Gastroesophageal sphincter (tissue), 4 donors: Measurements from ENCODE around the gene PYY. TPM values are rescaled to one million over a fixed set of nuclear protein-coding genes. Genes with fewer than 3 reads are reported as not detected.
A peak's percentile ranks its signal among the peaks of the same experiment; 100 is the strongest.

Source experiments
- ATAC-seq: fragments of 150-250 bp; one replicate; pipeline ENCODE4 v1.9.1; 2016; ENCODE audit warnings: mild to moderate bottlenecking, moderate library complexity
- H3K27ac ChIP-seq, 4 donors: fragments of 200-600 bp; sonication (generic) in 3 of 4; 1 replicate in 3 of 4; 2 replicates in 1 of 4; pipeline ENCODE4 v1.5.1; 2016 to 2019
- H3K27me3 ChIP-seq: fragments of 200-600 bp; sonication (generic); one replicate; pipeline ENCODE4 v1.5.1; 2019
- H3K36me3 ChIP-seq, 2 donors: fragments of 200-600 bp; sonication (generic); one replicate each; pipeline ENCODE4 v1.5.1; 2019; ENCODE audit warnings: control low read depth in 1 of 2
- H3K4me1 ChIP-seq, 3 donors: fragments of 200-600 bp; sonication (generic); 1 replicate in 2 of 3; 2 replicates in 1 of 3; pipeline ENCODE4 v1.5.1; 2016 to 2019; ENCODE audit warnings: control low read depth in 2 of 3
- H3K4me3 ChIP-seq, 2 donors: fragments of 200-600 bp; sonication (generic); one replicate each; pipeline ENCODE4 v1.5.1; 2019; ENCODE audit warnings: mild to moderate bottlenecking in 1 of 2, moderate library complexity in 1 of 2
- H3K9me3 ChIP-seq, 3 donors: fragments of 200-600 bp; sonication (generic); one replicate each; pipeline ENCODE4 v1.5.1; 2017 to 2019; ENCODE audit warnings: control low read depth in 2 of 3
- EP300 ChIP-seq: sonication (generic); formaldehyde crosslinking; IDR thresholded peaks from one replicate; pipeline ENCODE4 v1.6.1; 2017; ENCODE audit warnings: antibody characterized with exemption, mild to moderate bottlenecking
- POLR2A ChIP-seq, 2 donors: fragments of 450-650 bp; IDR thresholded peaks; one replicate each; pipeline ENCODE4 v1.6.1; 2017; ENCODE audit warnings: antibody characterized with exemption in 2 of 2, mild to moderate bottlenecking in 2 of 2, moderate library complexity in 1 of 2
- POLR2AphosphoS5 ChIP-seq: sonication (generic); formaldehyde crosslinking; IDR thresholded peaks from one replicate; pipeline ENCODE4 v1.6.1; 2017; ENCODE audit warnings: antibody characterized with exemption
- WGBS, 2 donors: methylation state at CpG; one replicate each; pipeline ENCODE4 v1.1.5; 2018; ENCODE audit warnings: low coverage in 1 of 2; 5-methylcytosine and 5-hydroxymethylcytosine counted together
- total RNA-seq, 4 donors: library from RNA; depleted of rRNA; stranded (reverse); fragments of >200 nt; gene quantifications; one replicate each; pipeline ENCODE4 v1.1.0, GENCODE V29; 2016
- TF ChIP-seq, protein P1 (sequence below), 4 experiments: fragments of 200-600 bp in 2 of 4; fragments of 450-650 bp in 2 of 4; sonication (generic) in 1 of 4; IDR thresholded peaks; one replicate each; pipeline ENCODE4 v1.5.1; 2017 to 2019; ENCODE audit warnings: antibody characterized with exemption in 4 of 4, mild to moderate bottlenecking in 2 of 4, moderate library complexity in 2 of 4

The PYY gene
- not detected for total RNA-seq

- WGBS, 2 donors = 20% methylated on average over 1 of the region's 11 CpGs; no CpG with 5 or more reads in 1 of the 2 donors
Measured at GRCh38 chr17:43953746-43954145, at the start of gene PYY. TSS of gene PYY (minus strand) at chr17:43953940. CDS start at chr17:43953483, 457 bp downstream.

GRCh38 chr17:44002141-44002848, 48.6 kb upstream of the PYY start:
- no peaks in the 10 kb centered on the region for H3K36me3 ChIP-seq
- no peak overlapping the region for H3K27ac ChIP-seq
- H3K4me3 ChIP-seq = no peak overlapping the region
- TF ChIP-seq EP300 = no peak
- TF ChIP-seq POLR2AphosphoS5 = no peak
- no peak for TF ChIP-seq POLR2A (IDR thresholded peaks at IDR 0.05)
- H3K4me1 ChIP-seq = peaks cover 0 to 32% (median 19%) of the 10 kb centered on the region in 3 donors
- WGBS, 2 donors = 59 to 71% methylated on average over 1 to 4 of the region's 9 CpGs
- no peaks in the 10 kb centered on the region for H3K9me3 ChIP-seq
- H3K27me3 ChIP-seq = peaks cover 55% of the 10 kb centered on the region
- ATAC-seq = no peak

More at GRCh38 chr17:43953746-43954145, at the start of gene PYY:
- no peak for ATAC-seq
- peaks cover 89% of the 10 kb centered on the region for H3K27me3 ChIP-seq
- peaks cover 0 to 18% (median 7%) of the 10 kb centered on the region in 3 donors for H3K4me1 ChIP-seq
- no peaks in the 10 kb centered on the region for H3K9me3 ChIP-seq
- H3K36me3 ChIP-seq = no peaks in the 10 kb centered on the region
- peak within 1 kb of the TSS in 1 of 2 donors; percentile 6 for H3K4me3 ChIP-seq
- TF ChIP-seq EP300 = no peak
- TF ChIP-seq POLR2AphosphoS5 = no peak
- no peak for TF ChIP-seq POLR2A (IDR thresholded peaks at IDR 0.05)
- TF ChIP-seq, protein P1, sequence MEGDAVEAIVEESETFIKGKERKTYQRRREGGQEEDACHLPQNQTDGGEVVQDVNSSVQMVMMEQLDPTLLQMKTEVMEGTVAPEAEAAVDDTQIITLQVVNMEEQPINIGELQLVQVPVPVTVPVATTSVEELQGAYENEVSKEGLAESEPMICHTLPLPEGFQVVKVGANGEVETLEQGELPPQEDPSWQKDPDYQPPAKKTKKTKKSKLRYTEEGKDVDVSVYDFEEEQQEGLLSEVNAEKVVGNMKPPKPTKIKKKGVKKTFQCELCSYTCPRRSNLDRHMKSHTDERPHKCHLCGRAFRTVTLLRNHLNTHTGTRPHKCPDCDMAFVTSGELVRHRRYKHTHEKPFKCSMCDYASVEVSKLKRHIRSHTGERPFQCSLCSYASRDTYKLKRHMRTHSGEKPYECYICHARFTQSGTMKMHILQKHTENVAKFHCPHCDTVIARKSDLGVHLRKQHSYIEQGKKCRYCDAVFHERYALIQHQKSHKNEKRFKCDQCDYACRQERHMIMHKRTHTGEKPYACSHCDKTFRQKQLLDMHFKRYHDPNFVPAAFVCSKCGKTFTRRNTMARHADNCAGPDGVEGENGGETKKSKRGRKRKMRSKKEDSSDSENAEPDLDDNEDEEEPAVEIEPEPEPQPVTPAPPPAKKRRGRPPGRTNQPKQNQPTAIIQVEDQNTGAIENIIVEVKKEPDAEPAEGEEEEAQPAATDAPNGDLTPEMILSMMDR (IDR thresholded peaks at IDR 0.05) = no peak
- H3K27ac ChIP-seq = no peak within 1 kb of the TSS

GRCh38 chr17:44001461-44001920, 47.8 kb upstream of the PYY start:
- Histone ChIP-seq H3K4me3 (no peak overlapping the region), H3K36me3 (no peaks in the 10 kb centered on the region), H3K4me1 (peaks cover 0 to 24% (median 18%) of the 10 kb centered on the region in 3 donors), H3K27me3 (peaks cover 49% of the 10 kb centered on the region), H3K9me3 (no peaks in the 10 kb centered on the region), H3K27ac (no peak overlapping the region)
- TF ChIP-seq POLR2AphosphoS5 (no peak), POLR2A (IDR thresholded peaks at IDR 0.05) (no peak), EP300 (no peak)
- TF ChIP-seq, protein P1 (IDR thresholded peaks at IDR 0.05) = no peak
- WGBS, 2 donors = no CpG with 5 or more reads among the region's 2 CpGs
- ATAC-seq = no peak

GRCh38 chr17:44000871-44001460, 47.2 kb upstream of the PYY start:
- TF ChIP-seq EP300 = no peak
- TF ChIP-seq POLR2A (IDR thresholded peaks at IDR 0.05) = no peak
- TF ChIP-seq, protein P1 (IDR thresholded peaks at IDR 0.05) = no peak
- no peak for TF ChIP-seq POLR2AphosphoS5
- ATAC-seq = no peak
- no peak overlapping the region for H3K27ac ChIP-seq
- H3K4me1 ChIP-seq = peaks cover 0 to 19% (median 14%) of the 10 kb centered on the region in 3 donors
- no peaks in the 10 kb centered on the region for H3K36me3 ChIP-seq
- no peaks in the 10 kb centered on the region for H3K9me3 ChIP-seq
- WGBS, 2 donors = 65 to 75% methylated on average over 2 to 4 of the region's 6 CpGs
- H3K27me3 ChIP-seq = peaks cover 43% of the 10 kb centered on the region
- H3K4me3 ChIP-seq = no peak overlapping the region

DNA sequence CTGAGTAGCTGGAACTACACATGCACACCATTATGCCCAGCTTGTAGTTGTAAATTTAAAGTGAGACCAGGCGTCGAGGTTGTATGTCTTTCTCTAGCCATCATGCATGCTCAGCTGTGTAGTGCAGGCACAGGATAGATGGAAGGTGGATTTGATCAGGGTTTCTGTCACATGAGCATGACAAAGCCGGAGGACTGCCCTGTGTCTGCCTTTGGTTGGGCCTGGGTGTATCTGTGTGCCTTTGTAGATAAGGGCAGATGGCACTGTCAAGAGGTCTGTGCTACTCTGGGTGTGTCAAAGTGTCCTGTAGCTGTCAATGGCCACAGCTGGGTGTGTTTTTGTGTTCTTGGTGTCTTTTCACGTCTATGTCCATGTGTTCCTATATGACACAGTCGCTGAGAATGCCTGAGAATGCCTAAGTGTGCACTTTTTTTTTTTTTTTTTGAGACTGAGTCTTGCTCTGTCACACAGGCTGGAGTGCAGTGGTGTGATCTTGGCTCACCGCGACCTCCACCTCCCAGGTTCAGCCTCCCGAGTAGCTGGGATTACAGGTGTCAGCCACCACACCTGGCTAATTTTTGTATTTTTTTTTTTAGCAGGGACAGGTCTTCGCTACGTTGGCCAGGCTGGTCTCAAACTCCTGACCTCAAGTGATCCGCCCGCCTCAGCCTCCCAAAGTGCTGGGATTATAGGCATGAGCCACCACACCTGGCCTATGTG, 46.6 kb upstream of the PYY start:
- WGBS, 2 donors = 81 to 92% methylated on average over 4 to 10 of the region's 12 CpGs
- no peak overlapping the region for H3K4me3 ChIP-seq
- H3K27ac ChIP-seq = no peak overlapping the region
- H3K9me3 ChIP-seq = no peaks in the 10 kb centered on the region
- TF ChIP-seq POLR2AphosphoS5 (no peak), POLR2A (IDR thresholded peaks at IDR 0.05) (no peak), EP300 (no peak)
- TF ChIP-seq, protein P1 (IDR thresholded peaks at IDR 0.05) = no peak
- peaks cover 37% of the 10 kb centered on the region for H3K27me3 ChIP-seq
- H3K4me1 ChIP-seq = peaks cover 0 to 12% (median 7%) of the 10 kb centered on the region in 3 donors
- no peaks in the 10 kb centered on the region for H3K36me3 ChIP-seq
- ATAC-seq = no peak
